Activated CD8-positive, alpha-beta memory T cell treated with anti-CD3 and anti-CD28 coated beads for 1 hour (primary cell): ENCODE measurements around the gene WDSUB1.

Experiments
- DNase-seq, 2 donors: peaks; one replicate each; pipeline ENCODE4 v3.0.0-alpha.2; 2020; ENCODE audit warnings: low read depth in 1 of 2; ENCODE audit errors: extremely low read depth in 1 of 2

Gene WDSUB1

GRCh38 chr2:159199761-159200465, 86.6 kb downstream of the WDSUB1 start:
- DNase-seq, result no peak

GRCh38 chr2:159199236-159199635, 87.3 kb downstream of the WDSUB1 start:
- DNase-seq, result no peak

GRCh38 chr2:159196393-159196925, 90.0 kb downstream of the WDSUB1 start:
- no peak for DNase-seq

GRCh38 chr2:159195697-159196096, 90.8 kb downstream of the WDSUB1 start:
- no peak for DNase-seq

- no peak for DNase-seq
Measured at GRCh38 chr2:159194241-159194640, 92.3 kb downstream of the WDSUB1 start.

- DNase-seq, result no peak
Measured at GRCh38 chr2:159193791-159194190, 92.7 kb downstream of the WDSUB1 start.

DNA sequence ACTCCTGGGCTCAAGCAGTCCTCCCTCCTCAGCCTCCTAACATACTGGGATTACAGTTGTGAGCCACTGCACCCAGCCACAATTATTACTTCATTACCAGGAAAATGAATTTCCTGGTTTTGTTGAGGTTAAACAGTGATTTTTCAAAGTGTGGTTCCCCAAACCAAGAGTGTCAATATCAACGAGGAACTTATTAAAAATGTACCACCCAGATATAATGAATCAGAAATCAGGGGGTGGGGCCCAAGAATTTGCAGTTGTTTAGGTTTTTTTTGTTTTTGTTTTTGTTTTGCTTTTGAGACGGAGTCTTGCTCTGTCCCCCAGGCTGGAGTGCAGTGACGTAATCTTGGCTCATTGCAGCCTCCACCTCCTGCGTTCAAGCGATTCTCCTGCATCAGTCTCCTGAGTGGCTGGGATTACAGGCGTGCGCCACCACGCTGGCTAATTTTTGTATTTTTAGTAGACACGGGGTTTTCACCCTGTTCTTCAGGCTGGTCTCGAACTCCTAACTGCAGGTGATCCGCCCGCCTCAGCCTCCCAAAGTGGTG, 94.1 kb downstream of the WDSUB1 start:
- DNase-seq, result no peak

DNA sequence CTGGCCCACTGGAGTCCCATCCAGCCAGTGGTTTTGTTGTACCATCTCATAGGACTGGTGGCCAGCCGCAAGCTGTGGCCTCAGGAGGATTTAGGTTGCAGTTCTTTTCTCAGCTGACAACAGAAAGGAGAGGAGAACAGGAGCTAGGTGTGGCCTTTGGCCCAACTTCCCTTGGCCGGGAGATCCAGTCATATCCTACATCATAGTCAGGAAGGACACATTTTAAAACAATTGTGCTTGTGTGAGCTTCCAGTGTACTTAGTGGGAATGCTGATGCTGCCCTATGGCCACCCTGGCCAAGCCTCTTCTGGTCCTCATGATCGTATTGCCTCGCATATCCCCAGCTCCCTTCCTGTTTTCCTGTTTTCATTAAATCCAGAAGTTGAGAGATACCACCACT, 98.1 kb downstream of the WDSUB1 start:
- no peak for DNase-seq

DNA sequence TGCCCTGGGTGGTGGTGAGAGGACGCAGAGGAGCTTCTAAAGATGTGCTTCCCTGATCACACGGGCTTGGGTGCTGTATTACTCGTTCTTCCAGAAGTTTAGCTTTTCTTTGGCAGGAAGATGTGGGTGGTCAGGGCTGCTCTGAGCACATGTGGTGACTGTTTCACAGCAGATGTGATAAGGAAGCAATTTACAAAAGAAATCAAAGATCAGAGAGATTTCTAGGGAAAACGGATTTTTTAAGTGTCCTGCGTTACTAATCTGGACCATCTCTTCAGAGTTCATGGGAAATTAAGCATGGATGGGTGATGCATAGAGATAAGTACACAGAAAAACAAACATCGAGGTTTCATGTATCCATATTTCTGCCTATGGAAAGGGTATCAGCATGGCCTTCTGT, 99.4 kb downstream of the WDSUB1 start:
- DNase-seq, result no peak

DNA sequence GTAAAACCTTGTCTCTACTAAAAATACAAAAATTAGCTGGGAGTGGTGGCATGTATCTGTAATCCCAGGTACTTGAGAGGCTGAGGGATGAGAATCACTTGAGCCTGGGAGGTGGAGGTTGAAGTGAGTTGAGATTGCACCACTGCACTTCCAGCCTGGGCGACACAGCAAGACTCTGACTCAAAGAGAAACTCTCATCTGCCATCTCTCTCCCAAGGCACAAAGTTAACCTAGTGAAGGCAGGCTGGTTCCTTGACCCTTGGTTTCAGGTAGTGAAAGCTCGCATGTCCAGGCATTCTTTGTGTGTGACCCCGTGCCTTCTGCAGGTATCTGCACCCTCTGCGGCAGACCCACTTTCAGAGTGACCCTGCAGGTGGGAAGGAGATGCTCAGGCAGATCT, 100.0 kb downstream of the WDSUB1 start:
- no peak for DNase-seq
